Gastrocnemius medialis (tissue), 4 donors: ENCODE measurements around the gene SULT4A1. TPM values are rescaled to one million over a fixed set of nuclear protein-coding genes. Genes with fewer than 3 reads are reported as not detected.

ENCODE experiments used
- ATAC-seq, 2 donors: fragments of 150-250 bp; one replicate each; pipeline ENCODE4 v1.9.1; 2016
- DNase-seq, 2 donors: peaks; one replicate each; pipeline ENCODE4 v3.0.0-alpha.2; 2019
- H3K27ac ChIP-seq, 4 donors: fragments of 200-600 bp; sonication (generic); 1 replicate in 1 of 4; 2 replicates in 3 of 4; pipeline ENCODE4 v1.5.1; 2016 to 2018; ENCODE audit warnings: mild to moderate bottlenecking in 2 of 4, moderate library complexity in 1 of 4
- H3K27me3 ChIP-seq, 3 donors: fragments of 200-600 bp; sonication (generic) in 2 of 3; 1 replicate in 1 of 3; 2 replicates in 2 of 3; pipeline versions ENCODE4 v1.5.1 to v1.6.0; 2016 to 2019; ENCODE audit warnings: mild to moderate bottlenecking in 1 of 3, moderate library complexity in 1 of 3
- H3K36me3 ChIP-seq, 2 donors: fragments of 200-600 bp; sonication (generic) in 1 of 2; one replicate each; pipeline ENCODE4 v1.5.1; 2017 to 2018
- H3K4me1 ChIP-seq, 2 donors: fragments of 200-600 bp; sonication (generic) in 1 of 2; one replicate each; pipeline ENCODE4 v1.5.1; 2016 to 2017; ENCODE audit warnings: mild to moderate bottlenecking in 2 of 2
- H3K4me3 ChIP-seq, 4 donors: fragments of 200-600 bp; sonication (generic) in 3 of 4; 1 replicate in 1 of 4; 2 replicates in 3 of 4; pipeline ENCODE4 v1.5.1; 2016 to 2019; ENCODE audit warnings: mild to moderate bottlenecking in 2 of 4
- H3K9me3 ChIP-seq, 3 donors: fragments of 200-600 bp; sonication (generic) in 2 of 3; 1 replicate in 1 of 3; 2 replicates in 2 of 3; pipeline ENCODE4 v1.5.1; 2016 to 2019
- CTCF ChIP-seq, 5 experiments: fragments of 450-650 bp in 3 of 5; fragments of 200-600 bp in 2 of 5; sonication (generic) in 2 of 5; IDR thresholded peaks in 4 of 5; conservative IDR thresholded peaks in 1 of 5; 1 replicate in 4 of 5; 2 replicates in 1 of 5; pipeline ENCODE4 v1.5.1; 2016 to 2019; ENCODE audit warnings: antibody characterized with exemption in 5 of 5, mild to moderate bottlenecking in 3 of 5, moderate library complexity in 3 of 5
- POLR2A ChIP-seq, 2 donors: fragments of 450-650 bp; IDR thresholded peaks; one replicate each; pipeline ENCODE4 v1.6.1; 2017; ENCODE audit warnings: antibody characterized with exemption in 2 of 2, mild to moderate bottlenecking in 2 of 2, moderate library complexity in 2 of 2
- in situ Hi-C, 4 donors: fragments of 200-750 bp; cut with MboI; loops; one replicate each; pipeline versions ENCODE4 v1.15.0 to v1.8.0; 2017; ENCODE audit warnings: low sequenced_read_pairs in 4 of 4
- intact Hi-C: fragments of 100-400 bp; cut with DNase I; formaldehyde crosslinking; loops from one replicate; pipeline ENCODE4 v1.15.1; 2023; ENCODE audit warnings: low total_unique reads
- total RNA-seq, 4 donors: library from RNA; depleted of rRNA; stranded (reverse); fragments of >200 nt; gene quantifications; one replicate each; pipeline versions ENCODE4 v1.1.0 to v1.2.3, GENCODE V29; 2016

Gene SULT4A1
- total RNA-seq, 4 donors from 2014 or later: not detected

GRCh38 chr22:43884600-43885318, 22.4 kb upstream of the SULT4A1 start:
- H3K9me3 ChIP-seq: no peaks in the 10 kb centered on the region
- in situ Hi-C loops (no loop called here), intact Hi-C loops (loop anchor here (1.0 to 10.0 kb wide), 2 partner anchors 55 to 500 kb away; no protein-coding TSS in a partner anchor)
- peak; percentile 18 to 27 for DNase-seq
- TF ChIP-seq POLR2A (IDR thresholded peaks at IDR 0.05) (no peak), CTCF (IDR thresholded peaks at IDR 0.05 in 4 of 5, conservative IDR thresholded peaks at IDR 0.05 in 1 of 5) (peak in 4 of 5 experiments; percentile 33 to 75 (median 64))
- no peak overlapping the region for H3K4me3 ChIP-seq
- H3K27ac ChIP-seq: no peak overlapping the region
- peaks cover 4 to 24% (median 19%) of the 10 kb centered on the region in 3 donors for H3K27me3 ChIP-seq
- ATAC-seq: peak in 1 of 2 donors; percentile 64
- no peaks in the 10 kb centered on the region for H3K36me3 ChIP-seq
- no peaks in the 10 kb centered on the region for H3K4me1 ChIP-seq

- ATAC-seq (no peak), DNase-seq (peak in 1 of 2 donors; percentile 6)
- intact Hi-C loops (loop anchor here (10.0 kb wide), 1 partner anchor 499 kb away; no protein-coding TSS in a partner anchor), in situ Hi-C loops (no loop called here)
- TF ChIP-seq POLR2A (IDR thresholded peaks at IDR 0.05) (no peak), CTCF (IDR thresholded peaks at IDR 0.05 in 4 of 5, conservative IDR thresholded peaks at IDR 0.05 in 1 of 5) (no peak)
- Histone ChIP-seq H3K27me3 (peaks cover 0 to 15% (median 11%) of the 10 kb centered on the region in 3 donors), H3K36me3 (no peaks in the 10 kb centered on the region), H3K4me1 (no peaks in the 10 kb centered on the region), H3K27ac (no peak overlapping the region), H3K4me3 (no peak overlapping the region), H3K9me3 (no peaks in the 10 kb centered on the region)
Observed at GRCh38 chr22:43883719-43884415, 21.6 kb upstream of the SULT4A1 start.

- no peaks in the 10 kb centered on the region for H3K4me1 ChIP-seq
- H3K9me3 ChIP-seq: no peaks in the 10 kb centered on the region
- no peak overlapping the region for H3K4me3 ChIP-seq
- no peak overlapping the region for H3K27ac ChIP-seq
- intact Hi-C loops (loop anchor here (10.0 kb wide), 1 partner anchor 498 kb away; no protein-coding TSS in a partner anchor), in situ Hi-C loops (no loop called here)
- no peaks in the 10 kb centered on the region for H3K36me3 ChIP-seq
- TF ChIP-seq CTCF (IDR thresholded peaks at IDR 0.05 in 4 of 5, conservative IDR thresholded peaks at IDR 0.05 in 1 of 5) (peak in 2 of 5 experiments; percentile 42 to 43), POLR2A (IDR thresholded peaks at IDR 0.05) (no peak)
- peaks cover 0 to 15% (median 7%) of the 10 kb centered on the region in 3 donors for H3K27me3 ChIP-seq
- ATAC-seq: no peak
- peak in 1 of 2 donors; percentile 3 for DNase-seq
Observed at GRCh38 chr22:43883012-43883661, 20.8 kb upstream of the SULT4A1 start.

GRCh38 chr22:43882122-43882767, 19.9 kb upstream of the SULT4A1 start:
- ATAC-seq: no peak
- in situ Hi-C loops: no loop called here
- H3K27me3 ChIP-seq: peaks cover 0 to 7% (median 6%) of the 10 kb centered on the region in 3 donors

More at GRCh38 chr22:43882122-43882767, 19.9 kb upstream of the SULT4A1 start:
- DNase-seq: no peak
- no peak overlapping the region for H3K4me3 ChIP-seq
- intact Hi-C loops: loop anchor here (10.0 kb wide), 1 partner anchor 497 kb away; no protein-coding TSS in a partner anchor
- H3K4me1 ChIP-seq: no peaks in the 10 kb centered on the region
- TF ChIP-seq CTCF (IDR thresholded peaks at IDR 0.05 in 4 of 5, conservative IDR thresholded peaks at IDR 0.05 in 1 of 5) (no peak), POLR2A (IDR thresholded peaks at IDR 0.05) (no peak)
- H3K9me3 ChIP-seq: no peaks in the 10 kb centered on the region
- H3K36me3 ChIP-seq: no peaks in the 10 kb centered on the region
- H3K27ac ChIP-seq: no peak overlapping the region
